ENCODE results near the gene MAGI2. TPM values are rescaled to one million over a fixed set of nuclear protein-coding genes. Genes with fewer than 3 reads are reported as not detected.
"Not testable (repeated sequence)": the region's sequence is repeated elsewhere in the genome, so short reads cannot be mapped to it uniquely, and the experiment has no call there.

Gene MAGI2
- total RNA-seq, 2 donors from 2014 or later, result 0.08 to 0.19 TPM

DNA sequence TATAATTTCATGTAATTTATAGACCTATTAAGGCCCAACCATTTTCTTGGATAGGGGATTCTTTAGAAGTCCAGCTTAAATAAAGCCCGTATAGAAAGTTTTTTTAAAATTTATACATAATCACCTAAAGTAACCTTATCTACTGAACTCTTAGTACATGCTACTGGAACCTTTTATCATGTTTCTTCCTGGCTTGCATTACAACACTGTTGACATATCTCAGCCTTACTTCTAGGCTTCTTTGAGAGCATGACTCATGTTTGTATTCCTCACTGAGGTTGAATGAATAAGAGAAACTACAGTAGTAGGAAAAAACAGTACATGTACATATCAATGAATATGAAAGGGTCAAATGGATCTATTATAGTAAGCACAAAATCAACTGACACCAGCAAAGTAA is 8.2 kb upstream of the MAGI2 start:
- Mint-ChIP-seq H3K27me3 (no peaks in the 10 kb centered on the region), H3K36me3 (no peaks in the 10 kb centered on the region), H3K4me1 (ENCODE audit: low read depth in 2 of 2) (no peaks in the 10 kb centered on the region), H3K27ac (no peak overlapping the region), H3K4me3 (no peak overlapping the region), H3K9me3 (no peaks in the 10 kb centered on the region)
- no peak for ATAC-seq
- DNase-seq (ENCODE audit: low spot score), result no peak

GRCh38 chr7:79459381-79459780 is 5.9 kb upstream of the MAGI2 start:
- Mint-ChIP-seq H3K27me3 (peaks cover 0 to 4% of the 10 kb centered on the region in 2 donors), H3K9me3 (no peaks in the 10 kb centered on the region), H3K4me3 (no peak overlapping the region), H3K4me1 (ENCODE audit: low read depth in 2 of 2) (no peaks in the 10 kb centered on the region), H3K27ac (no peak overlapping the region), H3K36me3 (no peaks in the 10 kb centered on the region)
- DNase-seq (ENCODE audit: low spot score) (no peak), ATAC-seq (no peak)

GRCh38 chr7:79458796-79459195 is 5.3 kb upstream of the MAGI2 start:
- Mint-ChIP-seq H3K36me3 (no peaks in the 10 kb centered on the region), H3K27ac (no peak overlapping the region), H3K4me1 (ENCODE audit: low read depth in 2 of 2) (no peaks in the 10 kb centered on the region), H3K27me3 (peaks cover 0 to 6% of the 10 kb centered on the region in 2 donors), H3K4me3 (no peak overlapping the region), H3K9me3 (no peaks in the 10 kb centered on the region)
- DNase-seq (ENCODE audit: low spot score) (no peak), ATAC-seq (no peak)

DNA sequence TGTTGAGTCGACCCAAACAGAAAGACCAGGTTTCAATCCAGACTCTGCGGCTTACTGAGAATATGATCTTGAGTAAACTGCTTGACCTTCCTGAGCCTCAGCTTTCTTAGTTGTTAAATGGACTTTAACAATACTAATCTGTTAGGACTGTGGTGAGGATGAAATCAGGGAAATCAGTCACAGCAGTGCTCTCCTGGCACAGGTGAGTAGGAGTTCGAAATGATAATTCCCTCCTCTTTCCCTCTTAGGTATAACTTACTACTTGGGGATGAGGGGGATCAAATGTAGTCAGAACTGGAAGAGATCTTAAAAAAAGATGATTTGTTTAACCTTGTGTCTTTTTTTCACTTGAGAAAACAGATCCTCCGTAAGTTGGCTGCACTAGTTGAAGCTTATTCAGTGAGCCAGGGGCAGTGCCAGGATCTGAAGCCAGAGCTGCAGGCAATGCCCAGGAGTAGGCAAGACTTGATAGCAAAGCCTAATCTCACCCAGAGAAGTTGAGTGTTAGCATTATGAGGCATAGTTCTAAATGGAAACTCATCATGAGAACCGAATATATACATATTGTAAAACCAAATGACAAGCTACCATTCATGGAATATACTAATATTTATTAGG is 1.8 kb upstream of the MAGI2 start:
- Mint-ChIP-seq H3K27ac (no peak overlapping the region), H3K9me3 (peaks cover 2% of the 10 kb centered on the region), H3K4me3 (no peak overlapping the region), H3K36me3 (no peaks in the 10 kb centered on the region), H3K27me3 (peaks cover 29 to 31% of the 10 kb centered on the region in 2 donors), H3K4me1 (ENCODE audit: low read depth in 2 of 2) (peaks cover 0 to 3% of the 10 kb centered on the region in 2 donors)
- ATAC-seq (no peak), DNase-seq (ENCODE audit: low spot score) (no peak)

DNA sequence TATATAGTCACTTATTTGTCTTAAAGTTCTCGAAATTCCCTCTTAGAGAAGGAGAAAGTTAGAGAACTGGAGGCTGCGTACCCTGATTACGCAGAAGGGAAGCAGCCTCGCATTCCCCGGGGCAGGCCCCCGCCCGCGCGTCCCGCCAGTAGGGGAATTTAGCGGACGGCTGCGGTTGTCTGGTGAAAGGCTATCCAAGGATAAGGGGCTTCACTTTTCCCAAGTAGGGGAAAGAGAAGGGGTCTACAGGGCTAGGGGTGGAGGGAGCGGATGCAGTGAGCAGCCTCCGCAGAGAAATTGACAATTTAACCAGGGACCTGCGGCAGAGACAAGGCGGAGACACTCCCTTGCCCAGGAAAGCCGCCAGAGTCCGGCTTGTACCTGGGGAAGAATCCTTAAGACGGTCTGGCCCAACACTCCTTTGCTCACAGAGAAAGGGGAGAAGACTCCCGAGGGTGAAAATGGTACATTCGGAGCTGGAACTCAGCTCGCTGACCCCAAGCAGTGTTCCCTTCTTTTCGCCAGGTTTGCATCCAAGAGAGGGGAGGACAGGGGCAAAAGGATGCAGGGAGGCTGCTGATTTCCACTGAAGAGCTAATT is 994 bp upstream of the MAGI2 start:
- no peak for DNase-seq (ENCODE audit: low spot score)
- H3K4me1 Mint-ChIP-seq (ENCODE audit: low read depth in 2 of 2), result peaks cover 0 to 3% of the 10 kb centered on the region in 2 donors
- peaks cover 2% of the 10 kb centered on the region for H3K9me3 Mint-ChIP-seq
- peaks cover 29 to 31% of the 10 kb centered on the region in 2 donors for H3K27me3 Mint-ChIP-seq
- no peaks in the 10 kb centered on the region for H3K36me3 Mint-ChIP-seq
- ATAC-seq, result no peak
- H3K4me3 Mint-ChIP-seq, result no peak overlapping the region
- H3K27ac Mint-ChIP-seq, result no peak overlapping the region

DNA sequence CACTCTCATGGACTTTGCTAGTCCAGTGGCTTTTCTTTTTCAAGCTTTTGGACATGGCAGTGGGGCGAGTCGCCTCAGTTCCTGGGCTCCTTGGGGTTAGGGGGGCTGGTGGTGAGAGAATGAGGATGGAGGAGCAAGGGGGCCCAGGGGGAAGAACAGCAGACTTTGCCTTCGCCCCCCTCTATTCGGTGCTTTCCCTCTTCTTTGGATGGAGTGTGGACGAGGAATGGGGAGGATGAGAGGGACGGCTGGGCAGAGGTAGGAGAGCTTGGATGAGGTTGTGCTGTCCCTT is 255 bp downstream of the MAGI2 start:
- H3K36me3 Mint-ChIP-seq, result no peaks in the 10 kb centered on the region
- H3K9me3 Mint-ChIP-seq, result peaks cover 2% of the 10 kb centered on the region
- peaks cover 29 to 31% of the 10 kb centered on the region in 2 donors for H3K27me3 Mint-ChIP-seq
- ATAC-seq, result no peak
- H3K4me3 Mint-ChIP-seq, result peak overlapping the region; percentile 25
- DNase-seq (ENCODE audit: low spot score), result no peak
- no peak overlapping the region for H3K27ac Mint-ChIP-seq
- H3K4me1 Mint-ChIP-seq (ENCODE audit: low read depth in 2 of 2), result peaks cover 0 to 3% of the 10 kb centered on the region in 2 donors

GRCh38 chr7:79452495-79453265 is 787 bp downstream of the MAGI2 start:
- Mint-ChIP-seq H3K27ac (no peak overlapping the region), H3K36me3 (no peaks in the 10 kb centered on the region), H3K4me3 (peak overlapping the region; percentile 63), H3K27me3 (peaks cover 29 to 31% of the 10 kb centered on the region in 2 donors), H3K4me1 (ENCODE audit: low read depth in 2 of 2) (peaks cover 0 to 3% of the 10 kb centered on the region in 2 donors), H3K9me3 (peaks cover 2% of the 10 kb centered on the region)
- DNase-seq (ENCODE audit: low spot score), result no peak
- no peak for ATAC-seq

GRCh38 chr7:79452032-79452494 is 1.4 kb downstream of the MAGI2 start:
- Mint-ChIP-seq H3K36me3 (no peaks in the 10 kb centered on the region), H3K27me3 (peaks cover 29 to 31% of the 10 kb centered on the region in 2 donors), H3K9me3 (peaks cover 2% of the 10 kb centered on the region), H3K27ac (no peak overlapping the region), H3K4me1 (ENCODE audit: low read depth in 2 of 2) (peaks cover 0 to 3% of the 10 kb centered on the region in 2 donors), H3K4me3 (peak overlapping the region; percentile 29)
- DNase-seq (ENCODE audit: low spot score) (no peak), ATAC-seq (peak in 1 of 2 donors; percentile 33)

DNA sequence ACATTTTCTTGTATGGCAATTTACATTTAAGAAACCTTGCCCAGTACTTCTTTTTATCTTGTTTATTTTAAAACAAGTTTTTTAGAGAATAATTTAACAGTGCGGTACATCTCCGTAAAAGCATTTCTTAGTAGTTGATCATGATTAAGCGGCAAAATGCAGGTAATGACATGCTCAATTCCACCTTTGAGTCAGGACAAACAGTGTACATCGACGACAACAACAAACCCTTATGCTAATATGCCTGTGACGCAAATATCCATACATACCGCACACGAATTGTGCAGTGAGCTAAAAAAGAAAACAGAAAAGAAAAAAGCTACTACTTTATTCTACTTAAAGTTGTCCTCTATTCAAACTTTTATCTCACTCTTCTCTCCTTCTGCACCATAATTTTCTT is 1.9 kb downstream of the MAGI2 start:
- DNase-seq (ENCODE audit: low spot score), result no peak
- peaks cover 2% of the 10 kb centered on the region for H3K9me3 Mint-ChIP-seq
- H3K4me3 Mint-ChIP-seq, result peak overlapping the region; percentile 29
- peaks cover 29 to 31% of the 10 kb centered on the region in 2 donors for H3K27me3 Mint-ChIP-seq
- no peak for ATAC-seq
- H3K27ac Mint-ChIP-seq, result no peak overlapping the region
- H3K4me1 Mint-ChIP-seq (ENCODE audit: low read depth in 2 of 2), result peaks cover 0 to 3% of the 10 kb centered on the region in 2 donors
- H3K36me3 Mint-ChIP-seq, result no peaks in the 10 kb centered on the region

DNA sequence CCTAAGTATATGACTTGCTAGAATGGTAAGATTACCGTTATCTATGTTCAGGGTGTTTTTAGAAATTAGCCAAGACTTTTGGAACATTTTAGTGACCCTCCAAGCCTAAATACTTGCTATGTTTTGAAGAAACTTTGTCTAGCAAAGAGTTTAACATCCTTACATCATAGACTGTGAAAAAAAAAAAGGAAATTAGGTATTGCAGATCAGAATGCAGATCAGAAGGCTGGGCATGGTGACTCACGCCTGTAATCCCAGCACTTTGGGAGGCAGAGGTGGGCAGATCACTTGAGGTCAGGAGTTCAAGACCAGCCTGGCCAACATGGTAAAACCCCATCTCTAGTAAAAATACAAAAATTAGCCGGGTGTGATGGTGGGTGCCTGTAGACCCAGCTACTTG is 10.7 kb downstream of the MAGI2 start:
- not testable (repeated sequence) for ATAC-seq; H3K36me3 Mint-ChIP-seq; H3K4me1 Mint-ChIP-seq (ENCODE audit: low read depth in 2 of 2)

DNA sequence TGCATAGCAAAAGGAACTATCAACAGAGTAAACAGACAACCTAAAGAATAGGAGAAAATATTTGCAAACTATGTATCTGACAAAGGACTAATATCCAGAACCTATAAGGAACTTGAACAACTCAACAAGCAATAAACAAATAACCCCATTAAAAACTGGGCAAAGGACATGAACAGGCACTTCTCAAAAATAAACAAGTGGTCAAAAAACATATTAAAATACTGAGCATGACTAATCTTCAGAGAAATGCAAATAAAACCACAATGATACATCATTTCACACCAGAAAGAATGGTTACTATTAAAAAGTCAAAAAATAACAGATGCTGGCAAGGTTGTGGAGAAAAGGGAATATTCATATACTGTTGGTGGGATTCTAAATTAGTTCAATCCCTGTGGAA is 17.1 kb downstream of the MAGI2 start:
- ATAC-seq (no peak), DNase-seq (ENCODE audit: low spot score) (no peak)
- Mint-ChIP-seq H3K4me3 (no peak overlapping the region), H3K9me3 (peaks cover 13% of the 10 kb centered on the region), H3K27ac (no peak overlapping the region), H3K27me3 (no peaks in the 10 kb centered on the region), H3K36me3 (peaks cover 8% of the 10 kb centered on the region), H3K4me1 (ENCODE audit: low read depth in 2 of 2) (no peaks in the 10 kb centered on the region)

More for the DNA sequence above, 10.7 kb downstream of the MAGI2 start:
- not testable (repeated sequence) for H3K4me3 Mint-ChIP-seq; H3K9me3 Mint-ChIP-seq; DNase-seq (ENCODE audit: low spot score); H3K27me3 Mint-ChIP-seq; H3K27ac Mint-ChIP-seq

DNA sequence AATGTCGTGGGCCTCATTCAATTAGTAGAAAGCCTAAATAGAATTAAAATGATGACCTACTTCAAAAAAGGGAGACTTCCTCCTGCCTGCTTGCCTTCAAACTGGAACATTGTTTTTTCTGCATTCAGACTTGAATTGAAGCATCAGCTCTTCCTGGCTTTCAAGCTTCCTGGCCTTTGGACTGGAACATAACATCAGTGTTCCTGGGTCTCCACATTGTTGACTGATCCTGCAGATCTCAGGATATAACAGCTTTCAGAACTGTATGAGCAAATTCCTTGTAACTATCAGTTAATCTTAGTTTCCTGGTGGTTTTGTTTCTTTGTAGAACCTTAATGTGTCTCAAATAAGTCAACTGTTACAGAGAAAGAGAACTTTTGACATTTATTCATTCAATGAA is 18.6 kb downstream of the MAGI2 start:
- DNase-seq (ENCODE audit: low spot score), result no peak

DNA sequence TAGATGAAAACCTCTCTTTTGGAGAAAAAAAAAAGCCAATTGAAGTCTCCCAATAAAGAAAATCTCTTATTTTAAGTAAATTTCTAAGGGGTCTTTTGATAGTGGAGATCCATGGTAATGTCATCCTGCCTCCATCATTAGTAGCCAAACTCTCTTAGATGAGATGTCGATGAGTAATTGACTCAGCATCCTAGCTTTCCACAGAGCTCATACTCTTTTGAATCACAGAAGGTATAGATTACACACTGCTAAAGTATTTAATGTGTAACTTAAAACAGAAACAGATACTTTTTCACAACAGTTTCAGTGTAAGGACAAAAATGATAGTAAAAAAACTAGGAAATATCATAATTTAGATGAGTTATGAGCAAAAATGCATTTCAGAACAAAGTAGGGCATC is 19.4 kb downstream of the MAGI2 start:
- H3K4me3 Mint-ChIP-seq, result no peak overlapping the region
- no peaks in the 10 kb centered on the region for H3K4me1 Mint-ChIP-seq (ENCODE audit: low read depth in 2 of 2)
- no peak for ATAC-seq
- H3K36me3 Mint-ChIP-seq, result peaks cover 8% of the 10 kb centered on the region
- H3K9me3 Mint-ChIP-seq, result peaks cover 10% of the 10 kb centered on the region
- no peak for DNase-seq (ENCODE audit: low spot score)
- no peaks in the 10 kb centered on the region for H3K27me3 Mint-ChIP-seq
- H3K27ac Mint-ChIP-seq, result no peak overlapping the region

More for the DNA sequence above, 18.6 kb downstream of the MAGI2 start:
- no peaks in the 10 kb centered on the region for H3K4me1 Mint-ChIP-seq (ENCODE audit: low read depth in 2 of 2)
- no peak overlapping the region for H3K27ac Mint-ChIP-seq
- peaks cover 8% of the 10 kb centered on the region for H3K36me3 Mint-ChIP-seq
- no peaks in the 10 kb centered on the region for H3K27me3 Mint-ChIP-seq
- H3K4me3 Mint-ChIP-seq, result no peak overlapping the region
- ATAC-seq, result no peak
- peaks cover 10% of the 10 kb centered on the region for H3K9me3 Mint-ChIP-seq

- Mint-ChIP-seq H3K9me3 (peaks cover 19% of the 10 kb centered on the region), H3K27ac (no peak overlapping the region), H3K27me3 (no peaks in the 10 kb centered on the region), H3K4me1 (ENCODE audit: low read depth in 2 of 2) (no peaks in the 10 kb centered on the region), H3K36me3 (peaks cover 8% of the 10 kb centered on the region), H3K4me3 (no peak overlapping the region)
- ATAC-seq (no peak), DNase-seq (ENCODE audit: low spot score) (no peak)
Measured at GRCh38 chr7:79430391-79430790, 23.1 kb downstream of the MAGI2 start.
